Loucy (cell line): ENCODE data around the gene FGFR2.

Source experiments
- H2AFZ ChIP-seq: fragments of 200-600 bp; sonication (generic); 2 replicates; pipeline ENCODE4 v1.6.0; 2016; ENCODE audit warnings: antibody characterized with exemption, mild to moderate bottlenecking, low read length, moderate library complexity
- H3F3A ChIP-seq: fragments of 200-600 bp; 2 replicates; pipeline ENCODE4 v1.6.0; 2016; ENCODE audit warnings: antibody characterized with exemption, low read depth, mild to moderate bottlenecking
- H3K27me3 ChIP-seq: fragments of 200-600 bp; sonication (generic); 2 replicates; pipeline ENCODE4 v1.6.1; 2014; ENCODE audit warnings: low read length, mild to moderate bottlenecking; ENCODE audit not compliant: insufficient read depth, poor library complexity, severe bottlenecking
- H3K36me3 ChIP-seq: fragments of 200-600 bp; sonication (generic); 2 replicates; pipeline ENCODE4 v1.6.1; 2016; ENCODE audit warnings: low read length; ENCODE audit not compliant: insufficient read depth
- H3K4me1 ChIP-seq: fragments of 200-600 bp; sonication (generic); 2 replicates; pipeline ENCODE4 v1.5.1; 2014; ENCODE audit warnings: low read length, mild to moderate bottlenecking; ENCODE audit not compliant: insufficient read depth, poor library complexity, severe bottlenecking
- H3K4me2 ChIP-seq: fragments of 200-600 bp; sonication (generic); 2 replicates; pipeline ENCODE4 v1.6.0; 2014; ENCODE audit warnings: antibody characterized with exemption, low read length, low read depth, mild to moderate bottlenecking; ENCODE audit not compliant: poor library complexity, severe bottlenecking
- H3K4me3 ChIP-seq: fragments of 200-600 bp; sonication (generic); 2 replicates; pipeline ENCODE4 v1.5.1; 2014; ENCODE audit warnings: low read length, mild to moderate bottlenecking, mixed read lengths; ENCODE audit not compliant: poor library complexity, severe bottlenecking
- H3K79me2 ChIP-seq: fragments of 200-600 bp; sonication (generic); 2 replicates; pipeline ENCODE4 v1.6.1; 2014; ENCODE audit warnings: low read length; ENCODE audit not compliant: insufficient read depth
- H3K9ac ChIP-seq: fragments of 200-600 bp; sonication (generic); 2 replicates; pipeline ENCODE4 v1.6.0; 2014; ENCODE audit warnings: mild to moderate bottlenecking, low read depth, low read length, moderate library complexity; ENCODE audit not compliant: poor library complexity, severe bottlenecking
- H3K9me2 ChIP-seq: fragments of 200-600 bp; sonication (generic); replicated peaks from 2 replicates; pipeline ENCODE4 v1.6.1; 2016; ENCODE audit warnings: low read depth, low read length, mixed read lengths
- H3K9me3 ChIP-seq: fragments of 200-600 bp; sonication (generic); 2 replicates; pipeline ENCODE4 v1.6.1; 2014; ENCODE audit warnings: mild to moderate bottlenecking, antibody characterized with exemption, low read length, low read depth; ENCODE audit not compliant: insufficient read depth
- H4K20me1 ChIP-seq: fragments of 200-600 bp; sonication (generic); 2 replicates; pipeline ENCODE4 v1.6.0; 2014; ENCODE audit warnings: antibody characterized with exemption, low read length, mild to moderate bottlenecking; ENCODE audit not compliant: insufficient read depth, poor library complexity, severe bottlenecking
- EZH2phosphoT487 ChIP-seq: fragments of 200-600 bp; IDR thresholded peaks from 2 replicates; pipeline ENCODE4 v1.6.1; 2018; ENCODE audit warnings: antibody characterized with exemption, mild to moderate bottlenecking, moderate library complexity, borderline replicate concordance
- TF ChIP-seq, protein P1 (sequence below): fragments of 200-600 bp; sonication (generic); conservative IDR thresholded peaks from 2 replicates; pipeline ENCODE4 v1.5.1; 2014; ENCODE audit warnings: mild to moderate bottlenecking, antibody characterized with exemption, low read length

Gene FGFR2

DNA sequence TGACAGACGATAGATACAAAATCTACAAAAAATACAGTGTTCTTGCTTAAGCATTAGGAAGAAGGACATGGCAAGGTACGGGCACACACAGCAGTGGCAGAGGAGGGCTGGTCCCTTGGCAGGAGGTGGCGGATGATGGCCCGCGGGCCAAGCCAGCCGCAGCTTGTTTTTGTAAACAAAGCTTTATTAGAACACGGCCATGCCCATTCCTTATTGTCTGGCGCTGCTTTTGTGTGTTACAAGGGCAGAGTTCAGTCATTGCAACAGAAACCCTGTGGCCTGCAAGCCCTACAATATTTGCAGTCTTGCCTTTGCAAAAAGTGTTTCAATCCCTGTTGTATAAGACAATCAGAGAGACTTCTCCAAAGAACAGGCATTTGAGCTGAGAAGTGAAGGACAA is 30.7 kb downstream of the FGFR2 start:
- Histone ChIP-seq H3K4me2 (no peak overlapping the region), H3K9me3 (0 out of 2 replicates have a peak, but pooled peaks cover 1% of the 10 kb centered on the region)

GRCh38 chr10:121566755-121567154 is 31.5 kb downstream of the FGFR2 start:
- H3K4me2 ChIP-seq: no peak overlapping the region
- TF ChIP-seq, protein P1, sequence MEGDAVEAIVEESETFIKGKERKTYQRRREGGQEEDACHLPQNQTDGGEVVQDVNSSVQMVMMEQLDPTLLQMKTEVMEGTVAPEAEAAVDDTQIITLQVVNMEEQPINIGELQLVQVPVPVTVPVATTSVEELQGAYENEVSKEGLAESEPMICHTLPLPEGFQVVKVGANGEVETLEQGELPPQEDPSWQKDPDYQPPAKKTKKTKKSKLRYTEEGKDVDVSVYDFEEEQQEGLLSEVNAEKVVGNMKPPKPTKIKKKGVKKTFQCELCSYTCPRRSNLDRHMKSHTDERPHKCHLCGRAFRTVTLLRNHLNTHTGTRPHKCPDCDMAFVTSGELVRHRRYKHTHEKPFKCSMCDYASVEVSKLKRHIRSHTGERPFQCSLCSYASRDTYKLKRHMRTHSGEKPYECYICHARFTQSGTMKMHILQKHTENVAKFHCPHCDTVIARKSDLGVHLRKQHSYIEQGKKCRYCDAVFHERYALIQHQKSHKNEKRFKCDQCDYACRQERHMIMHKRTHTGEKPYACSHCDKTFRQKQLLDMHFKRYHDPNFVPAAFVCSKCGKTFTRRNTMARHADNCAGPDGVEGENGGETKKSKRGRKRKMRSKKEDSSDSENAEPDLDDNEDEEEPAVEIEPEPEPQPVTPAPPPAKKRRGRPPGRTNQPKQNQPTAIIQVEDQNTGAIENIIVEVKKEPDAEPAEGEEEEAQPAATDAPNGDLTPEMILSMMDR: no peak
- TF ChIP-seq EZH2phosphoT487: no peak

More for the DNA sequence above, 30.7 kb downstream of the FGFR2 start:
- no peaks in the 10 kb centered on the region for H3K4me1 ChIP-seq
- no peaks in the 10 kb centered on the region for H3F3A ChIP-seq
- no peaks in the 10 kb centered on the region for H3K27me3 ChIP-seq
- no peak for TF ChIP-seq EZH2phosphoT487
- TF ChIP-seq, protein P1: no peak
- no peaks in the 10 kb centered on the region for H3K79me2 ChIP-seq
- H3K36me3 ChIP-seq: no peaks in the 10 kb centered on the region
- no peaks in the 10 kb centered on the region for H4K20me1 ChIP-seq
- H3K9ac ChIP-seq: no peak overlapping the region
- H2AFZ ChIP-seq: no peak overlapping the region
- no peak overlapping the region for H3K4me3 ChIP-seq
- no peaks in the 10 kb centered on the region for H3K9me2 ChIP-seq

DNA sequence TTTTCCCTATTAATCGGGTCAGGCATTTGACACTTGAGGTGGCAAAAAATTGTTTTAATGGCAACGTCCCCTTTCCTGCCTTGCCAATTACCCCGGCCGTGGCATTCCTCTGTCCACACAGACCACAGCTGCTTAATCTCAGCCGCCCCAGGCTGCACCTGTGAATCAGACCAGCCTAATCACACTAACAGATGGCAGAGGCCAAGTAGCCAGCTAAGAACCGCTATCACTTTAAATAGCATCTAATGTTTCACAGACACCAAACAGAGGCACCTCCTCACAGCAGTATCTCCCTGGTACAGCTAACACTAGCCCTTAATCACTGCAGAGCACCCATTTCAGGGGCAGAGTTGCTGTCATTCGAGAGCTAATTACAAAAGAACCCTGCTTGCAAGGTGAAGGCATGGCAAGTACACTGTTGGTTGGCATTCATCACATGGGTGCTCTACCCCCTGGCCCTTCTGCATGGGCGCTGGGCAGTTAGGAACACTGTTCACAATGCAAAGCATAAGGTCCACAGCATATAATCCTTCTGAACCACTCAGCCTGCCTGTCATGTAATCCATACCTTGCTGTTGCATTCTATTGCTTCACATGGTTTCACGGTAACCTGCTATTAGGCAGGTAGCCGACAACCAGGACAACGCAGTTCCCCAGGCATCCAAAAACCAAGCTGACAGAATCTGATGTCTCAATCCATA is 38.8 kb downstream of the FGFR2 start:
- Histone ChIP-seq H3F3A (no peaks in the 10 kb centered on the region), H3K9ac (no peak overlapping the region), H3K4me1 (no peaks in the 10 kb centered on the region), H3K27me3 (no peaks in the 10 kb centered on the region), H3K9me3 (no peaks in the 10 kb centered on the region), H3K79me2 (no peaks in the 10 kb centered on the region), H2AFZ (no peak overlapping the region), H3K4me3 (no peak overlapping the region), H3K9me2 (no peaks in the 10 kb centered on the region), H3K36me3 (no peaks in the 10 kb centered on the region), H4K20me1 (no peaks in the 10 kb centered on the region), H3K4me2 (no peak overlapping the region)
- no peak for TF ChIP-seq EZH2phosphoT487
- TF ChIP-seq, protein P1: no peak

More at GRCh38 chr10:121566755-121567154, 31.5 kb downstream of the FGFR2 start:
- H3K79me2 ChIP-seq: no peaks in the 10 kb centered on the region
- no peaks in the 10 kb centered on the region for H3K36me3 ChIP-seq
- H3F3A ChIP-seq: no peaks in the 10 kb centered on the region
- H3K9me2 ChIP-seq: no peaks in the 10 kb centered on the region
- no peaks in the 10 kb centered on the region for H4K20me1 ChIP-seq
- H3K27me3 ChIP-seq: no peaks in the 10 kb centered on the region
- H3K9ac ChIP-seq: no peak overlapping the region
- no peaks in the 10 kb centered on the region for H3K9me3 ChIP-seq
- H3K4me3 ChIP-seq: no peak overlapping the region
- no peak overlapping the region for H2AFZ ChIP-seq
- no peaks in the 10 kb centered on the region for H3K4me1 ChIP-seq
